ENCODE data around the gene SNAPIN. TPM values are rescaled to one million over a fixed set of nuclear protein-coding genes. Genes with fewer than 3 reads are reported as not detected.

SNAPIN gene
- polyA plus RNA-seq, 1 donor (not counting 4 experiments of a cell fraction or from before 2014, with no cell fraction given), result 49.4 TPM

- dilution Hi-C loops (cut with MboI; ENCODE audit: extremely low pct_ligation_motif_present, low sequenced_read_pairs), result no loop called here
- no peaks in the 10 kb centered on the region for H3K79me2 ChIP-seq (ENCODE audit: control insufficient read depth, insufficient read depth, low read length)
- no peaks in the 10 kb centered on the region for H3K9me3 ChIP-seq (ENCODE audit: control insufficient read depth, low read depth, low read length)
- H3K4me1 ChIP-seq (ENCODE audit: control insufficient read depth, extremely low read depth, insufficient read depth, low read length), result peaks cover 8% of the 10 kb centered on the region
- no peak overlapping the region for H3K4me3 ChIP-seq (ENCODE audit: control insufficient read depth in 2 of 3, extremely low read depth in 1 of 3, insufficient read depth in 2 of 3, low read depth in 1 of 3, low read length in 3 of 3)
- H3K36me3 ChIP-seq (ENCODE audit: control insufficient read depth in 2 of 2, extremely low read depth in 1 of 2, insufficient read depth in 2 of 2, low read length in 2 of 2), result no peaks in the 10 kb centered on the region
- DNase-seq (ENCODE audit: low read depth, low spot score) (no peak), FAIRE-seq (peak; percentile 46)
- no peak overlapping the region for H2AFZ ChIP-seq (ENCODE audit: control insufficient read depth, low read length)
- no peaks in the 10 kb centered on the region for H3K27me3 ChIP-seq (ENCODE audit: control insufficient read depth, extremely low read depth, insufficient read depth, low read length)
- TF ChIP-seq, protein P1, sequence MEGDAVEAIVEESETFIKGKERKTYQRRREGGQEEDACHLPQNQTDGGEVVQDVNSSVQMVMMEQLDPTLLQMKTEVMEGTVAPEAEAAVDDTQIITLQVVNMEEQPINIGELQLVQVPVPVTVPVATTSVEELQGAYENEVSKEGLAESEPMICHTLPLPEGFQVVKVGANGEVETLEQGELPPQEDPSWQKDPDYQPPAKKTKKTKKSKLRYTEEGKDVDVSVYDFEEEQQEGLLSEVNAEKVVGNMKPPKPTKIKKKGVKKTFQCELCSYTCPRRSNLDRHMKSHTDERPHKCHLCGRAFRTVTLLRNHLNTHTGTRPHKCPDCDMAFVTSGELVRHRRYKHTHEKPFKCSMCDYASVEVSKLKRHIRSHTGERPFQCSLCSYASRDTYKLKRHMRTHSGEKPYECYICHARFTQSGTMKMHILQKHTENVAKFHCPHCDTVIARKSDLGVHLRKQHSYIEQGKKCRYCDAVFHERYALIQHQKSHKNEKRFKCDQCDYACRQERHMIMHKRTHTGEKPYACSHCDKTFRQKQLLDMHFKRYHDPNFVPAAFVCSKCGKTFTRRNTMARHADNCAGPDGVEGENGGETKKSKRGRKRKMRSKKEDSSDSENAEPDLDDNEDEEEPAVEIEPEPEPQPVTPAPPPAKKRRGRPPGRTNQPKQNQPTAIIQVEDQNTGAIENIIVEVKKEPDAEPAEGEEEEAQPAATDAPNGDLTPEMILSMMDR (optimal IDR thresholded peaks at IDR 0.05 in 1 of 3, IDR thresholded peaks at IDR 0.05 in 1 of 3, conservative IDR thresholded peaks at IDR 0.05 in 1 of 3; ENCODE audit: extremely low read depth in 1 of 3, insufficient read depth in 2 of 3, low read length in 3 of 3), result no peak
- TF ChIP-seq EZH2 (IDR thresholded peaks at IDR 0.05; ENCODE audit: low read length), result no peak
- H4K20me1 ChIP-seq (ENCODE audit: control insufficient read depth, extremely low read depth, insufficient read depth, low read length), result no peaks in the 10 kb centered on the region
- H3K27ac ChIP-seq (ENCODE audit: control insufficient read depth, insufficient read depth, low read length), result no peak overlapping the region
- H3K9ac ChIP-seq (ENCODE audit: control insufficient read depth, extremely low read depth, insufficient read depth, low read length), result no peak overlapping the region
- H3K4me2 ChIP-seq (ENCODE audit: control insufficient read depth, extremely low read depth, insufficient read depth, low read depth, low read length), result peak overlapping the region; percentile 1
- H3K9me1 ChIP-seq (ENCODE audit: control insufficient read depth, extremely low read depth, insufficient read depth, low read length), result no peaks in the 10 kb centered on the region
These were observed 40.6 kb downstream of the SNAPIN start for GRCh38 chr1:153698923-153699714.

- H2AFZ ChIP-seq (ENCODE audit: control insufficient read depth, low read length), result no peak overlapping the region
- H3K27me3 ChIP-seq (ENCODE audit: control insufficient read depth, extremely low read depth, insufficient read depth, low read length), result no peaks in the 10 kb centered on the region
- no peak overlapping the region for H3K27ac ChIP-seq (ENCODE audit: control insufficient read depth, insufficient read depth, low read length)
- H3K4me3 ChIP-seq (ENCODE audit: control insufficient read depth in 2 of 3, extremely low read depth in 1 of 3, insufficient read depth in 2 of 3, low read depth in 1 of 3, low read length in 3 of 3), result no peak overlapping the region
- FAIRE-seq (no peak), DNase-seq (ENCODE audit: low read depth, low spot score) (no peak)
- dilution Hi-C loops (cut with MboI; ENCODE audit: extremely low pct_ligation_motif_present, low sequenced_read_pairs), result no loop called here
- H3K9me1 ChIP-seq (ENCODE audit: control insufficient read depth, extremely low read depth, insufficient read depth, low read length), result no peaks in the 10 kb centered on the region
- H3K9ac ChIP-seq (ENCODE audit: control insufficient read depth, extremely low read depth, insufficient read depth, low read length), result no peak overlapping the region
- H3K79me2 ChIP-seq (ENCODE audit: control insufficient read depth, insufficient read depth, low read length), result no peaks in the 10 kb centered on the region
- no peak for TF ChIP-seq EZH2 (IDR thresholded peaks at IDR 0.05; ENCODE audit: low read length)
- TF ChIP-seq, protein P1 (optimal IDR thresholded peaks at IDR 0.05 in 1 of 3, IDR thresholded peaks at IDR 0.05 in 1 of 3, conservative IDR thresholded peaks at IDR 0.05 in 1 of 3; ENCODE audit: extremely low read depth in 1 of 3, insufficient read depth in 2 of 3, low read length in 3 of 3), result no peak
- no peaks in the 10 kb centered on the region for H3K36me3 ChIP-seq (ENCODE audit: control insufficient read depth in 2 of 2, extremely low read depth in 1 of 2, insufficient read depth in 2 of 2, low read length in 2 of 2)
- H3K4me1 ChIP-seq (ENCODE audit: control insufficient read depth, extremely low read depth, insufficient read depth, low read length), result peaks cover 8% of the 10 kb centered on the region
- no peak overlapping the region for H3K4me2 ChIP-seq (ENCODE audit: control insufficient read depth, extremely low read depth, insufficient read depth, low read depth, low read length)
- H3K9me3 ChIP-seq (ENCODE audit: control insufficient read depth, low read depth, low read length), result no peaks in the 10 kb centered on the region
- H4K20me1 ChIP-seq (ENCODE audit: control insufficient read depth, extremely low read depth, insufficient read depth, low read length), result no peaks in the 10 kb centered on the region
These were observed 41.3 kb downstream of the SNAPIN start for GRCh38 chr1:153699768-153700167.

Data from keratinocyte (primary cell).